B cell (primary cell): Measurements from ENCODE around the gene CLDN4.

Experiments used
- EZH2 ChIP-seq: IDR thresholded peaks from 2 replicates; pipeline ENCODE4 v1.6.1; 2012; ENCODE audit warnings: borderline replicate concordance, low read depth, mild to moderate bottlenecking, moderate library complexity, low read length; ENCODE audit not compliant: insufficient read depth, poor library complexity, severe bottlenecking
- TF ChIP-seq, protein P1 (sequence below): fragments of 200-600 bp; IDR thresholded peaks from one replicate; pipeline ENCODE4 v1.8.0; 2022; ENCODE audit warnings: antibody characterized with exemption, mild to moderate bottlenecking

DNA sequence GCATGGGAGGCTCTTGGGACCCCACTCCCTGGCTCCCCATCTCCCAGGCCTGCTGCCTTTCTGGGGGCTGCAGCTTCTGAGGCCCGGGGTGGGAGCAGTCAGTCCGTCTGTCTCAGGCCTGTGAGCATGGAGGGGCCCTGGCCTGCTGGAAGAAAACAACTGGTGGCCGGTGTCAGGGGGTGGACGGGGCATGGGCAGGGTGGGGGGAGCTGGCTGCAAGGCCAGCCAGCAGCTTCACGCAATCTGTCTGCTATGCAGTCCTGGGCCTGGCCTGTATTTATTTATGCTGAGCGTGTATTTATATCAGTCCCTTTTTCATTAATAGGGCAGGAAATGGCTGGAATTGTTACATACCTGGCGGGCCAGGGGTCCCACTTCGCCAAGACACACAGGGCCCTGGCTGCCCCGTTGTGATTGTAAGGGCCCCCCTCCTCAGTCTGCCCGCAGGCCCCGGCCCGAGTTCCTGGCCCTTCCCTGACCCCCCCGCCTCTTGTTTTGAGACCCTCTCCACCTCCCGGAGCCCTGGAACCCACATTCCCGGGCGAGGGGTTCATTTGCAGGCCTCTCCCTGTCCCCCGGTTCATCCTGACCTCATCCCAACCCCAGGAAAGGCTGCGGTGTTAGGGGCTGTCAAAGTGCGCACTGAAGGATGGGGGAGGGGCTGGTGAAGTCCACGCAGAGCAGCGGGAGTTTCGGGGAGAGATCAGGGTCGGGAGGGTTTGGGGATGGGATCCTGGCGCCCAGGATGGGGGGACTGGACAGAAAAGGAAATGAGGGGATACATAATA lies 38.4 kb downstream of the CLDN4 start:
- TF ChIP-seq, protein P1, sequence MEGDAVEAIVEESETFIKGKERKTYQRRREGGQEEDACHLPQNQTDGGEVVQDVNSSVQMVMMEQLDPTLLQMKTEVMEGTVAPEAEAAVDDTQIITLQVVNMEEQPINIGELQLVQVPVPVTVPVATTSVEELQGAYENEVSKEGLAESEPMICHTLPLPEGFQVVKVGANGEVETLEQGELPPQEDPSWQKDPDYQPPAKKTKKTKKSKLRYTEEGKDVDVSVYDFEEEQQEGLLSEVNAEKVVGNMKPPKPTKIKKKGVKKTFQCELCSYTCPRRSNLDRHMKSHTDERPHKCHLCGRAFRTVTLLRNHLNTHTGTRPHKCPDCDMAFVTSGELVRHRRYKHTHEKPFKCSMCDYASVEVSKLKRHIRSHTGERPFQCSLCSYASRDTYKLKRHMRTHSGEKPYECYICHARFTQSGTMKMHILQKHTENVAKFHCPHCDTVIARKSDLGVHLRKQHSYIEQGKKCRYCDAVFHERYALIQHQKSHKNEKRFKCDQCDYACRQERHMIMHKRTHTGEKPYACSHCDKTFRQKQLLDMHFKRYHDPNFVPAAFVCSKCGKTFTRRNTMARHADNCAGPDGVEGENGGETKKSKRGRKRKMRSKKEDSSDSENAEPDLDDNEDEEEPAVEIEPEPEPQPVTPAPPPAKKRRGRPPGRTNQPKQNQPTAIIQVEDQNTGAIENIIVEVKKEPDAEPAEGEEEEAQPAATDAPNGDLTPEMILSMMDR: no peak
- TF ChIP-seq EZH2: no peak
